Measurements from ENCODE around the gene CELF4.
"Not testable (repeated sequence)": the region's sequence is repeated elsewhere in the genome, so short reads cannot be mapped to it uniquely, and the experiment has no call there.

The CELF4 gene

DNA sequence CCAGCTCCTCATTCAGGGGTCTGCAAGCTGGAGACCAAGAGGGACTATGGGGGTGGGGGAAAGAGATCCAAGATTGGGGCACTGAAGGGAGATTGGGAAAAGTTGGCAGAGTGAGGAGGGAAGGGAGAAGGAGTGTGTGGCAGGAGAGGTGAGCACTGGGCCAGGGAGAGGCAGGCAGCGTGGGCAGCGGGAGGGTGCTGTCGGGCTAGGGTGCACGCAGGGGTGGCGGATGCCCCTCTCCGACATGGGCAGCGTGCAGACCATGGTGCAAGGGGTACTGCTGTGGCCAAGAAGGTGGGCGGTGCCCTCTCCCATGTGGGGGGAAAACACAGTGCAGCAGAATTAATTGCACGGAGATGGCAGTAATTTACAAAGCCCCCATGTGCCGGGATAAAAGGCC, 74.1 kb downstream of the CELF4 start:
- DNase-seq = no peak

- DNase-seq = peak in 1 of 2 experiments; percentile 43
Measured at GRCh38 chr18:37489998-37490397, 75.6 kb downstream of the CELF4 start.

DNA sequence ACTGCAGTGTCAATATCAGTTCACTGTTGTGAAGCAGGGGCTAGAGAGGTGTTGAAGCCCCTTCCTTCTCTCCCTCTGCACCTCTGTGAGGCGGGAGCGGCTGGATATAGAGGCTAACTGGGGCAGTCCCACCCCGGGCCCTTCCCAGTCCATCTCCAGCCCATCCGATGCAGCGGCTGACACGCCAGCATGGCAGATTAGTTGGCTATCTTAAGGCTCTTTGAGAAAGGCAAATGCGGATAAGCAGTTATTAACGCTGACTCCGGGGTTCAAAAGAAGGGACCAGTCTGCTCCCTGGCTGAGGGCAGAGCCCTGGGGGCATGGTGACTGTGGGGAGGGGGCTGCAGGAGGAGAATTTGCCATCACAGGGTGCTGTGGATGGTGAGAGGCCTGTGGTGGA, 76.6 kb downstream of the CELF4 start:
- no peak for DNase-seq

- DNase-seq = no peak
Measured at GRCh38 chr18:37487400-37487867, 78.2 kb downstream of the CELF4 start.

GRCh38 chr18:37486848-37487247, 78.8 kb downstream of the CELF4 start:
- no peak for DNase-seq

- DNase-seq = peak; percentile 34 to 61
Measured at GRCh38 chr18:37484983-37485834, 80.4 kb downstream of the CELF4 start.

DNA sequence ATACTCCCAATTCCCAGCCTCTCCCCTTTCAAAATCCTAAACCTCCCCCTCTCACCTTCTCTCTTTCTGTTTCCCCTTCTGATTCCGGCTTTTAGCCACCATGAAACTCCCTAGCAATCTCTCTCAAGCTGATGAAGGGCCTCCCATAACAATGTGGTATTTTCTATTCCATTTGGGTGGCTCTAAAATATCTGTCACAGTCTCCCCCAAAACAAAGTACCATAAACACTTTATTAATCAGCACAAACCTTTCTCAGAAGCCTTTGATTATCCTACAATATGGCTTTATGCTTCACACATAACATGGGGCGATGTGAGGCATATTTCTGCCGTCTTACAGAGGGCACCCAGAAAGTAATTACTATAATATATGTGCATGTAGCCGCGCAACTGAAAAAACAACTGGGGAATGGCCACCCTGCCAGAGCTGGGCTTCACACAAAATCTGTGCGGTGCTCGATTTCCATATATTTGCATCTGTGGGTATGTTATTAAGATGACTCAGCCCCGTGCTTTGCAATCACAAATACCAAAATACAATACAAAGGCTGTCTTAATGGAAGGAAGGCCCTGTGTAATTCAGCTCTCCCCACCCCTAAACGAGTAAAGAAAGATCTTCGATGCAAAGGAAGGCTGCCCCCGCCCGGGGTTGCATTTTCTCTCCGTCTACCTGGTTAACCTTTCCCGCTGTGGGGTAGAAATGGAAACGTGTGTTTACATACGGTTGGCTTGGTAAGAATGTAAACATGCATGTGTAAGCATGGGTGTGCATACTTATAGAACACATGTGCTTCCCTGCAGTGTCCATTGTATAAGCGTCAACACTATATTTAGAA, 81.4 kb downstream of the CELF4 start:
- DNase-seq = peak; percentile 21 to 53

- no peak for DNase-seq
Measured at GRCh38 chr18:37483221-37483971, 82.2 kb downstream of the CELF4 start.

DNA sequence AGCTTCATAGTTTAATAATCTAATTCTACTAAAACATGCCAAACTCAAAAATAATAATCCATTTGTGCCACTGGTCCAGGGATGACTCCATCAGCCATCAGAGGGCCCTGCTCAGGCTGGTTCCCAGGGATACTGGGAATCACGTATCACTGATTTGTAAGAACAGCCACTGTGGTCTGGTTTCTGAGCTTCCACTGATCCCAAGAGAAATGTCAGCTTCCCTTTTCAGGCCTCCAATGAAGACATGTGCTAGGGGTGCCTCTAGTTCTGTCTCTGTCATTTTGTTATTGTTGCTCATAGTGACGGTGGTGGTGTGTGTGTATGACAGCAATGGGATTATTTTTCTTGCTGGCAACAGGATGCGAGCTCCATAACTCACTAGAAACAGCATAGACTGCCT, 83.2 kb downstream of the CELF4 start:
- DNase-seq = no peak

GRCh38 chr18:37482002-37482401, 83.6 kb downstream of the CELF4 start:
- DNase-seq = no peak

GRCh38 chr18:37481491-37481890, 84.1 kb downstream of the CELF4 start:
- no peak for DNase-seq

GRCh38 chr18:37481072-37481471, 84.5 kb downstream of the CELF4 start:
- no peak for DNase-seq

DNA sequence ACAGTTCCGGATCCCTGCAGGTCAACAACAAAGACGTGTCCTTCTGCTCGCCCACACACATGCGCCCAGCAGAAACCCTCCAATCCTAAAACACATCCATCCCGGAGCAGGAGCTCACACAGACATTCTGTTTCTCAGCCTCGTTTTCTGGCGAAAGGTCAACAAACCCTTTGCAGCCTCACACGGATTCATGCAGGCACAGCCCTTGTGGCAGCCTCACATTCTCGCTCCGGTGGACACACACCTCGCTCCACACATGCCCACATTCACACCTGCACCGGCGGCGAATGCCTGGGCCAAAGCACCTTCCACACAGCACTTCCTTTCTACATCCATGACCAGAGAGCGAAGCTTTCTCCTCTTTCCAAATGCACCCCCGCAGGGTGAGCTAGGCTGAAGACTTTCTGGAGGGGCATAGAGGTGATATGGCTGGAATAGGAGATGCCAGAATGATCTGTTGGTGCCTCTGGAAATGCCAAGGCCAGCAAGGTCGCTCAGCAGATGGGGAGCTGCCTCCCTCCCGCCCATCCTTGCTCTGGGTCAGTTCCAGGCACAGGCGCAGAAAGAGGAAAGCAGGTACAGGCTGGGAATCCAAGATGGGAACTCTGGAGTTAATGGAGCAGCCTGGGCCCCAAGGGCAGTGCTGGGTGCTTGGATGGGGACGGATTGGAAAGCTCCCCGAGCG, 88.8 kb downstream of the CELF4 start:
- DNase-seq = no peak

DNA sequence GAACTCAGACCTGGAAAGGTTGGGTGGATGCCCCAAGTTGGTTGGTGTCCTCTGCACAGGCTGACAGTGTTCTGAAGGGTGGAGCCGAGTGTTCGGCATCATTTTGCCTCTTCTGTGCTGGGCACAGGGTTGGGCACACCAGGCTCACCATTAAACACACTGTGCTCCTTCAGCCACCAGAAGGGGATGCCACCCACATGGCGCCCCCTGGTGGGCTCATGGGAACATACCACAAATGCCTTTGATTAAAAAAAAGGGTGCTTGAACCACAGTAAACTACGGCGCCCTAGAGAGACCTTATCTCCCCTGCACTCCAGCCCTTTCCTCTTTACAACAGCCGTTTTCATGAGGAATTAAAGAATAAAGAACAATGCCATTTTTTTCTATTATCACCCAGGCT, 89.4 kb downstream of the CELF4 start:
- DNase-seq = peak in 1 of 2 experiments; percentile 34

GRCh38 chr18:37473195-37473840, 92.3 kb downstream of the CELF4 start:
- DNase-seq = no peak

DNA sequence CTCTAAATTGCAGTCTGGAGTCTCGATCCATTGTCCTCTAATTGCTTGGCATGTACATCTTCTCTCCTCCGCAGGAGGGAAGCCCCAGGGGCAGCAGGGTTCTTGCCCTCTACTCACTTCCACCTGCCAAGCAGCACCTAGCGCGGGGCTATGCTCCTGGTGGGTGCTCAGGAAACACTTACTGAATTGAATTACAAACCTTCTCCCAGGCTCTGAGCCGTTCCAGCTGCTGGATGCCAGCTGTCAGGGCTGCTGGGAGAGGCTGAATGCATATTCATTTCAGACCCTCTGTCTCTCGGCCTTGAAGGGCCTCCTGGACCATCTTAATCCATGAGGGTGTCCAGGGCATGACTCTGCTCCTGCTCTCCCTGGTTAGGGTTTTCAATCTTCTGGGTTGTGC, 94.0 kb downstream of the CELF4 start:
- DNase-seq = peak; percentile 34 to 78

- DNase-seq = no peak
Measured at GRCh38 chr18:37470986-37471385, 94.6 kb downstream of the CELF4 start.

GRCh38 chr18:37467002-37467662, 98.5 kb downstream of the CELF4 start:
- no peak for DNase-seq

- DNase-seq = no peak
Measured at GRCh38 chr18:37465958-37466357, 99.6 kb downstream of the CELF4 start.

DNA sequence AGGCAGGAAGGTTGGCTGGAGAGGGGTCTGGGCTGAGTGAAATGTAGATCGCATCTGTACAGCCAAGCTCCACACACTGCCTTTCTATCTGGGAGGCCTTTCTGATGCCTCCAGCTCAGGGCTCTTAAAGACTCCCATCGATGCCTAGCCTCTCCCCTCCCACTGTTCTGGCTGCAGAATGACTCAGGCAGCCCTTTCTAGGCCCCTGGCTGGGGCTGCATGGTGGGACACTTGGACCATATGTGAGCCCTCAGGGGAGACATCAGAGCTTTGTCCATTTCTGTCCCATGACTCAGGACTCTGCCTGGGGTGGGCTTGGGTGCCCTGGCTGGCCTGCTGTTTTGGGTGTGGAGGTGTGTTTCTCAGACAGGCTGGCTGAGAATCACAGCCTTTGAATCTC, 101.3 kb downstream of the CELF4 start:
- DNase-seq = no peak

GRCh38 chr18:37461329-37461728, 104.3 kb downstream of the CELF4 start:
- not testable (repeated sequence) for DNase-seq

Data from NCI-H2081 (cell line).